Caki2 (cell line): ENCODE results near the gene P3H4. TPM values are rescaled to one million over a fixed set of nuclear protein-coding genes. Genes with fewer than 3 reads are reported as not detected.

Source experiments
- DNase-seq: peaks from one replicate; pipeline ENCODE4 v3.0.0-alpha.2; 2015; ENCODE audit warnings: low read depth
- in situ Hi-C: cut with HindIII; loops from 2 replicates; pipeline ENCODE4 v1.10.0; 2016; ENCODE audit warnings: low sequenced_read_pairs, low pct_unique_long_range_greater_than_20kb, mixed read lengths
- total RNA-seq: library from RNA; depleted of rRNA; stranded (reverse); fragments of >200 nt; shearing (Covaris generic); gene quantifications from 2 replicates; pipeline ENCODE4 v1.2.3, GENCODE V29; 2014; ENCODE audit warnings: low replicate concordance; rRNA removed

Gene P3H4
- total RNA-seq, 1 experiment from 2014 or later = 148 TPM

- DNase-seq = no peak
- in situ Hi-C loops = no loop called here
These were observed 50.9 kb downstream of the P3H4 start for GRCh38 chr17:41760878-41761277.

GRCh38 chr17:41758601-41759000, 53.1 kb downstream of the P3H4 start:
- in situ Hi-C loops = no loop called here

GRCh38 chr17:41754066-41754465, 57.7 kb downstream of the P3H4 start:
- no peak for DNase-seq

More at GRCh38 chr17:41758601-41759000, 53.1 kb downstream of the P3H4 start:
- no peak for DNase-seq

More at GRCh38 chr17:41754066-41754465, 57.7 kb downstream of the P3H4 start:
- in situ Hi-C loops = no loop called here

Other genes with a start within 250 kb of the P3H4 start
- gene KRT9, start 239.9 kb downstream of the P3H4 start, total RNA-seq = not detected in 2 replicates
- gene KRT14, start 225.1 kb downstream of the P3H4 start, total RNA-seq = not detected in 2 replicates
- gene KRT16, start 199.2 kb downstream of the P3H4 start, total RNA-seq = 1.4 TPM in 1 of 2 replicates, not detected in the other
- gene KRT17, start 187.4 kb downstream of the P3H4 start, total RNA-seq = not detected in 2 replicates
- 25.4 and 50.9 TPM in 2 replicates for gene EIF1, start 123.1 kb downstream of the P3H4 start, total RNA-seq
- gene GAST, start 99.6 kb downstream of the P3H4 start, total RNA-seq = not detected in 2 replicates
- gene HAP1, start 77.3 kb downstream of the P3H4 start, total RNA-seq = not detected in 2 replicates
- gene JUP, start 25.2 kb downstream of the P3H4 start, total RNA-seq = 56.9 and 111 TPM in 2 replicates
- gene FKBP10, start 1.1 kb upstream of the P3H4 start, total RNA-seq = 315 and 351 TPM in 2 replicates
- gene NT5C3B, start 24.3 kb upstream of the P3H4 start, total RNA-seq = 69.5 and 97.0 TPM in 2 replicates
- not detected in 2 replicates for gene KLHL10, start 25.9 kb upstream of the P3H4 start, total RNA-seq
- 10.3 and 15.5 TPM in 2 replicates for gene KLHL11, start 53.5 kb upstream of the P3H4 start, total RNA-seq
- 146 and 150 TPM in 2 replicates for gene ACLY, start 107.0 kb upstream of the P3H4 start, total RNA-seq
- 0.78 and 2.6 TPM in 2 replicates for gene ODAD4, start 118.7 kb upstream of the P3H4 start, total RNA-seq
- gene CNP, start 154.8 kb upstream of the P3H4 start, total RNA-seq = 50.2 and 67.0 TPM in 2 replicates
- 48.4 and 72.9 TPM in 2 replicates for gene DNAJC7, start 205.5 kb upstream of the P3H4 start, total RNA-seq
- gene NKIRAS2, start 208.1 kb upstream of the P3H4 start, total RNA-seq = 65.6 and 77.5 TPM in 2 replicates
- gene C17orf113, start 238.7 kb upstream of the P3H4 start, total RNA-seq = 0.98 and 1.5 TPM in 2 replicates